ENCODE data around the gene IL1R2. TPM values are rescaled to one million over a fixed set of nuclear protein-coding genes. Genes with fewer than 3 reads are reported as not detected.

The IL1R2 gene
- total RNA-seq, 1 experiment from 2014 or later, result 10.1 TPM

DNA sequence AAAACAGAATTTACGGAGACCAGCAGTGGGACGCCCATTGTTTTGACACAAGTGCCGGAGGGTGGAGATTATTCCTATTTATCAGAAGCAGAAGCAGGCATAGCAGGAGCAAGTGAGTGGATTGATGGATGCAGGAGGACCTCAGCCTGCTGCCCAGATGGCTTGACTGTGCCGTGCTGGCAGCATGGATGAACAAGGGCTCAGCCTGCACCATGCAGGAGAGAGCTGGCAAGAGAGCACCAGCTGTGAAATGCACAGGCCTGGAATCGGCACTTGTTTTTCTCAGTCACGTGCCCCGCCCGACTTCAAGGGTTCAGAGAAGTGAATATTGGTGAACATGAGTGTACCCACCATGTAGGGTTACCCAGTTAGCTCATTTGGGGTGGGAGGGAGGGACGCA lies 4.0 kb downstream of the IL1R2 start:
- Histone ChIP-seq H3K4me3 (ENCODE audit: low read depth, low read length) (no peak overlapping the region), H3K27me3 (replicated peaks; ENCODE audit: control insufficient read depth, insufficient read depth, low read length) (no peaks in the 10 kb centered on the region), H3K36me3 (ENCODE audit: control insufficient read depth, insufficient read depth, low read length) (no peaks in the 10 kb centered on the region), H3K4me1 (peaks cover 31% of the 10 kb centered on the region), H3K9me3 (no peaks in the 10 kb centered on the region)
- no peak overlapping the region for H3K27ac Mint-ChIP-seq (ENCODE audit: unreplicated experiment)
- H3K4me3 Mint-ChIP-seq (ENCODE audit: unreplicated experiment), result no peak overlapping the region
- H3K36me3 Mint-ChIP-seq (ENCODE audit: insufficient read depth, unreplicated experiment), result no peaks in the 10 kb centered on the region
- TF ChIP-seq, protein P1, sequence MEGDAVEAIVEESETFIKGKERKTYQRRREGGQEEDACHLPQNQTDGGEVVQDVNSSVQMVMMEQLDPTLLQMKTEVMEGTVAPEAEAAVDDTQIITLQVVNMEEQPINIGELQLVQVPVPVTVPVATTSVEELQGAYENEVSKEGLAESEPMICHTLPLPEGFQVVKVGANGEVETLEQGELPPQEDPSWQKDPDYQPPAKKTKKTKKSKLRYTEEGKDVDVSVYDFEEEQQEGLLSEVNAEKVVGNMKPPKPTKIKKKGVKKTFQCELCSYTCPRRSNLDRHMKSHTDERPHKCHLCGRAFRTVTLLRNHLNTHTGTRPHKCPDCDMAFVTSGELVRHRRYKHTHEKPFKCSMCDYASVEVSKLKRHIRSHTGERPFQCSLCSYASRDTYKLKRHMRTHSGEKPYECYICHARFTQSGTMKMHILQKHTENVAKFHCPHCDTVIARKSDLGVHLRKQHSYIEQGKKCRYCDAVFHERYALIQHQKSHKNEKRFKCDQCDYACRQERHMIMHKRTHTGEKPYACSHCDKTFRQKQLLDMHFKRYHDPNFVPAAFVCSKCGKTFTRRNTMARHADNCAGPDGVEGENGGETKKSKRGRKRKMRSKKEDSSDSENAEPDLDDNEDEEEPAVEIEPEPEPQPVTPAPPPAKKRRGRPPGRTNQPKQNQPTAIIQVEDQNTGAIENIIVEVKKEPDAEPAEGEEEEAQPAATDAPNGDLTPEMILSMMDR (IDR thresholded peaks at IDR 0.05; ENCODE audit: insufficient read depth in 1 of 2, low read depth in 1 of 2, low read length in 1 of 2, severe bottlenecking in 1 of 2, unreplicated experiment in 1 of 2), result no peak
- ChIA-PET CTCF (interaction anchor here (0.6 kb wide), 1 partner anchor 476 kb away, joined by 9 read pairs; no protein-coding TSS in a partner anchor), POLR2A (no interaction called here)
- intact Hi-C loops (cut with micrococcal nuclease; ENCODE audit: unreplicated experiment), result no loop called here
- H3K9me3 Mint-ChIP-seq (ENCODE audit: unreplicated experiment), result peaks cover 12% of the 10 kb centered on the region
- BruUV-seq (replicated peaks), result no TSS peak
- peaks cover 3% of the 10 kb centered on the region for H3K27me3 Mint-ChIP-seq (ENCODE audit: insufficient read depth, unreplicated experiment)
- DNase-seq, result no peak
- H3K4me1 Mint-ChIP-seq (ENCODE audit: low read depth, unreplicated experiment), result peaks cover 19% of the 10 kb centered on the region

DNA sequence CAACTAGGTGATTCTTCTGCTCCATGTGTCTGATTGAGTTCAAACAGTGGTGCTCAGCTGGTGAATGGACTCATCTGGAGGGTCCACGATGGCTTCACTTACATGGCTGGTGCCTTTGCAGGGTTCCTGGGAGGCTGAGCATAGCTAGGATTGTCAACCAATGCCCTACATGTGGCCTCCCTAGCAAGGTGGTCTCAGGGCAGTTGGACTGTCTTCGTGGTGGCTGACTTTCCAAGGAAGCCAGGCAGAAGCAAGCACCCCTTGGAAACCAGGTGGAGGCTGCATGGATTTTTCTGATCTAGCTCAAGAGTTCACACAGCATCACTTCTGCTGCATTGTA lies 6.8 kb downstream of the IL1R2 start:
- peak overlapping the region; percentile 58 for H3K27ac Mint-ChIP-seq (ENCODE audit: unreplicated experiment)
- TF ChIP-seq, protein P1 (IDR thresholded peaks at IDR 0.05; ENCODE audit: insufficient read depth in 1 of 2, low read depth in 1 of 2, low read length in 1 of 2, severe bottlenecking in 1 of 2, unreplicated experiment in 1 of 2), result no peak
- Histone ChIP-seq H3K36me3 (ENCODE audit: control insufficient read depth, insufficient read depth, low read length) (no peaks in the 10 kb centered on the region), H3K9me3 (no peaks in the 10 kb centered on the region), H3K4me1 (peaks cover 49% of the 10 kb centered on the region), H3K27me3 (replicated peaks; ENCODE audit: control insufficient read depth, insufficient read depth, low read length) (no peaks in the 10 kb centered on the region), H3K4me3 (ENCODE audit: low read depth, low read length) (no peak overlapping the region)
- DNase-seq, result no peak
- ChIA-PET POLR2A (interaction anchor here (0.8 to 1.2 kb wide), 2 partner anchors 16 to 167 kb away, joined by 3 read pairs; no protein-coding TSS in a partner anchor), CTCF (interaction anchor here (1.0 to 2.9 kb wide), 4 partner anchors 11 to 242 kb away, joined by 3 to 26 read pairs (median 7); no protein-coding TSS in a partner anchor)
- BruUV-seq (replicated peaks), result TSS peak; percentile 55
- intact Hi-C loops (cut with micrococcal nuclease; ENCODE audit: unreplicated experiment), result no loop called here
- H3K4me1 Mint-ChIP-seq (ENCODE audit: low read depth, unreplicated experiment), result peaks cover 7% of the 10 kb centered on the region
- no peaks in the 10 kb centered on the region for H3K36me3 Mint-ChIP-seq (ENCODE audit: insufficient read depth, unreplicated experiment)
- no peaks in the 10 kb centered on the region for H3K27me3 Mint-ChIP-seq (ENCODE audit: insufficient read depth, unreplicated experiment)
- no peaks in the 10 kb centered on the region for H3K9me3 Mint-ChIP-seq (ENCODE audit: unreplicated experiment)
- H3K4me3 Mint-ChIP-seq (ENCODE audit: unreplicated experiment), result peak overlapping the region; percentile 61

DNA sequence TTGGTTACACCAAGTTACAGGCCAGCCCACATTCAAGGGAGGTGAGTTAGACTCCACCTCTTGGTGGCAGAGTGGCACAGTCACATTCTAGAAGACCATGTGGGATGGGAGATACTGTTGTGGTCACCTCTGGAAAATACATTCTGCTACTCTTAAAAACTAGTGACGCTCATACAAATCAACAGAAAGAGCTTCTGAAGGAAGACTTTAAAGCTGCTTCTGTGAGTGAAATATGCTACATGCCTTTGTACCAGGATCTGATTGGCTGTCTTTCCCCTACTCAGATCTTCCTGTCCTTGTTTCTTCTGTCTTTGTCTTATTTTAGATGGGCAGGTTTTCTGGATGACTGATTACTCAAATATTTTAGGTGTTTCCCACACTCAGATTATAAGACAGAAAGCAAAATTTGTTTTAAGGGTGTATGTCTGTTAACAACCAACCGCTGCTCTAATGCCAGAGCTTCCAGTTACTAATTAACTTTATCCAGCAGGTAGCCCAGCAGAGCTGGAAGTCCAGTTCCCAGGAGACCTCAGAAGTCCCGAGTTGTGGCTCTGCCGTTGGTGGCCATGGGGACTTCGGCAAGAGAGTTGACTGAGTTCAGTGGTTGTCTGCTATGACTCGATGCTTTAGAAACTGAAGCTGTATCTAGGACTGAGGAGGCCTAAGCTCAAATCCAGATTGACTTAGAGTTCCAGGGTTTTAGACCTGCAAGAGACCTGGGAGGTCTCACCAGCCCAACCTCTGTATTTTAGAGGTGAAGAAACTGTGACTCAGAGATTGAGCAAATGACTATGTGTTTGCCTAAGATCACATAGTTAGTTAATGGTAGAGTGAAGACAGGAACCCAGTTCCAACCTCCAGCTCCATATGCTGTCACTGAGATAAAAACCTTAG lies 7.4 kb downstream of the IL1R2 start:
- BruUV-seq (replicated peaks), result no TSS peak
- CTCF ChIA-PET, result interaction anchor here (0.5 to 2.9 kb wide), 6 partner anchors 12 to 242 kb away, joined by 3 to 26 read pairs (median 4); no protein-coding TSS in a partner anchor
- Mint-ChIP-seq H3K27ac (ENCODE audit: unreplicated experiment) (peak overlapping the region; percentile 58), H3K9me3 (ENCODE audit: unreplicated experiment) (no peaks in the 10 kb centered on the region), H3K36me3 (ENCODE audit: insufficient read depth, unreplicated experiment) (no peaks in the 10 kb centered on the region), H3K4me1 (ENCODE audit: low read depth, unreplicated experiment) (peaks cover 7% of the 10 kb centered on the region), H3K4me3 (ENCODE audit: unreplicated experiment) (peak overlapping the region; percentile 61), H3K27me3 (ENCODE audit: insufficient read depth, unreplicated experiment) (no peaks in the 10 kb centered on the region)
- POLR2A ChIA-PET, result interaction anchor here (0.8 to 1.3 kb wide), 4 partner anchors 15 to 241 kb away, joined by 3 to 5 read pairs (median 3); no protein-coding TSS in a partner anchor
- Histone ChIP-seq H3K4me1 (peaks cover 49% of the 10 kb centered on the region), H3K36me3 (ENCODE audit: control insufficient read depth, insufficient read depth, low read length) (no peaks in the 10 kb centered on the region), H3K4me3 (ENCODE audit: low read depth, low read length) (peak overlapping the region; percentile 21), H3K27me3 (replicated peaks; ENCODE audit: control insufficient read depth, insufficient read depth, low read length) (no peaks in the 10 kb centered on the region), H3K9me3 (no peaks in the 10 kb centered on the region)
- intact Hi-C loops (cut with micrococcal nuclease; ENCODE audit: unreplicated experiment), result loop anchor here (1.0 kb wide), 3 partner anchors 14 to 157 kb away; no protein-coding TSS in a partner anchor
- TF ChIP-seq, protein P1 (IDR thresholded peaks at IDR 0.05; ENCODE audit: insufficient read depth in 1 of 2, low read depth in 1 of 2, low read length in 1 of 2, severe bottlenecking in 1 of 2, unreplicated experiment in 1 of 2), result peak in 1 of 2 experiments; percentile 24
- DNase-seq, result peak; percentile 77 to 82
